ENCODE measurements around the gene OR5B17.

GRCh38 chr11:58406774-58407173, 47.9 kb upstream of the OR5B17 start, which contains the start of gene OR5B3:
- TF ChIP-seq FOXA3 (CRISPR knock-in tag; conservative IDR thresholded peaks at IDR 0.05 in 1 of 2, IDR thresholded peaks at IDR 0.05 in 1 of 2) = no peak
- TF ChIP-seq ARNT (IDR thresholded peaks at IDR 0.05) = no peak
- no peak for TF ChIP-seq HNRNPH1 (optimal IDR thresholded peaks at IDR 0.05; ENCODE audit: low read depth, low read length)
- TF ChIP-seq ZNF12 (CRISPR knock-in tag; IDR thresholded peaks at IDR 0.05) = no peak

All from K562 (cell line).